GM10266 (cell line): ENCODE results near the gene USP36.

Source experiments
- DNase-seq: peaks from one replicate; pipeline ENCODE4 v3.0.0; 2012; ENCODE audit errors: extremely low spot score
- TF ChIP-seq, protein P1 (sequence below): IDR thresholded peaks from 2 replicates; pipeline ENCODE4 v1.5.1; 2012; ENCODE audit warnings: mild to moderate bottlenecking, low read depth; ENCODE audit not compliant: control insufficient read depth, insufficient read depth; ENCODE audit errors: missing control alignments

USP36 gene

DNA sequence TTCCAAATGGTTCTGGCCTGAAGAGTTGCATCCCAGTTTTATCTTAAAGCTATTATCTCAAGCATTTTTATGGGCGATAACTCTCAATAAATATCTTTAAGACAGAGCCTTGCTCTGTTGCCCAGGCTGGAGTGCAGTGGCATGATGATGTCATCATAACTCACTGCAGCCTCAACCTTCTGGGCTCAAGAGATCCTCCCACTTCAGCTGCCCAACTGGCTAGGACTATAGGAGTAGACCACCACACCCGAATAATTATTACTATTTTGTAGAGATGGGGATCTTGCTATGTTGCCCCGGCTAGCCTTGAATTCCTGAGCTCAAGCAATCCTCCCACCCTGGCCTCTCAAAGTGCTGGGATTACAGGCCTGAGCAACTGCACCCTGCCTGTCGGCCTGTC lies 32.5 kb downstream of the USP36 start:
- no peak for DNase-seq
- TF ChIP-seq, protein P1, sequence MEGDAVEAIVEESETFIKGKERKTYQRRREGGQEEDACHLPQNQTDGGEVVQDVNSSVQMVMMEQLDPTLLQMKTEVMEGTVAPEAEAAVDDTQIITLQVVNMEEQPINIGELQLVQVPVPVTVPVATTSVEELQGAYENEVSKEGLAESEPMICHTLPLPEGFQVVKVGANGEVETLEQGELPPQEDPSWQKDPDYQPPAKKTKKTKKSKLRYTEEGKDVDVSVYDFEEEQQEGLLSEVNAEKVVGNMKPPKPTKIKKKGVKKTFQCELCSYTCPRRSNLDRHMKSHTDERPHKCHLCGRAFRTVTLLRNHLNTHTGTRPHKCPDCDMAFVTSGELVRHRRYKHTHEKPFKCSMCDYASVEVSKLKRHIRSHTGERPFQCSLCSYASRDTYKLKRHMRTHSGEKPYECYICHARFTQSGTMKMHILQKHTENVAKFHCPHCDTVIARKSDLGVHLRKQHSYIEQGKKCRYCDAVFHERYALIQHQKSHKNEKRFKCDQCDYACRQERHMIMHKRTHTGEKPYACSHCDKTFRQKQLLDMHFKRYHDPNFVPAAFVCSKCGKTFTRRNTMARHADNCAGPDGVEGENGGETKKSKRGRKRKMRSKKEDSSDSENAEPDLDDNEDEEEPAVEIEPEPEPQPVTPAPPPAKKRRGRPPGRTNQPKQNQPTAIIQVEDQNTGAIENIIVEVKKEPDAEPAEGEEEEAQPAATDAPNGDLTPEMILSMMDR, result no peak

DNA sequence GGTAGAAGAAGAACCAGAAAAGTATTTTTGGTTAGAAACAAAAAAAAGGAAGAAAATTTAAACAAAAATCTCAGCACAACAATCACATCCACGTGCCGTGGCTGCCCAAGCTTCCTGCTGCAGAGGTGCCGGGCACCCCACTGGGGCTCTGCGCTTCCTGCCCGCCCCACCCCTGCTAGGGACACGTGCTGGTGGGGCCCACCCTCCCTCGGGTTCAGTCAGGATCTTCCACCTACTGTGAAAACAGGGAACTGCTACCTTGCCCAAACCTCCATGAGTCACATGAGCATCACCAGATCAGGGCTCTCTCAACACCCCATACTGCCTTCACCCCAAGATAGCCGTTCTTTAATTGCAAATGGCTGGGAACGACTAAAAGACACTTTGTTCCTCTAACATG lies 34.2 kb downstream of the USP36 start:
- TF ChIP-seq, protein P1, result no peak

DNA sequence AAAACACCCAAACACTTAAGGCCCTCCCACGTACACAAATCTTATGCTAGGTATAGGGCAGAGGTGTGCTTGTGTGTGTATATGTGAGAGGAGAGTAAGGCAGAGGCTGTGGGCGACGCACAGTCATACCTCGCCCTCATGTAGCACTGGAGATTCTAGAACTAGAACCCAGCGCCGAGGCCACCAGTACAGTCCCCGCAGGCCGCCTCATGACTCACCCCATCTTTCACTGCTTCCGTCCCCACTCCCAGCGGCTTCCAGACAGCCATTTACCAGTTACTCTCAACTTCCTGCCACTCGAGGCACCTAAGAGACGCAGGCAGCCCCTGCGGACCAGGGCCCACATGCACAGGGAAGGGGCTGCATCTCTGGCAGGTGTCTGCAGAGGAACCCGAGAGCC lies 35.3 kb downstream of the USP36 start:
- TF ChIP-seq, protein P1, result no peak
- no peak for DNase-seq

More for the DNA sequence above, 34.2 kb downstream of the USP36 start:
- DNase-seq, result no peak

DNA sequence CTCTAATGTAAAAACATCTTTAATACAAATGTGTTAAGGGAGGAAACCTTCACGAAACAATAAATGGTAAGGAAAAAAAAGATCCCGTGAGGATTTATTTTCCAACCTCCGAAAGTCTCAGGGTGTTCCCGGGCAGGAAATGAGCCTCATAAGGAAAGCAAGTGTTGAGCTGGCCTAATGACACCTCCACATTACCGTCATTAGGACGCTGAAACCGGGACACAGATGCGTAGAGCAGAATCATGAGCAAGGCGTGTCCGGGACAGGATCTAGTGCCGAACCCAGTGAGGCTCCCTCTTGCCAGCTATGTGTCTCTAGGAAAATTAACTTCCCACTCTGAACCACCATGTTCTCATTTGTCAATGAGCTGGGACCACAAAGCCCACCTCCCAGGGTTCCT lies 35.8 kb downstream of the USP36 start:
- no peak for DNase-seq

DNA sequence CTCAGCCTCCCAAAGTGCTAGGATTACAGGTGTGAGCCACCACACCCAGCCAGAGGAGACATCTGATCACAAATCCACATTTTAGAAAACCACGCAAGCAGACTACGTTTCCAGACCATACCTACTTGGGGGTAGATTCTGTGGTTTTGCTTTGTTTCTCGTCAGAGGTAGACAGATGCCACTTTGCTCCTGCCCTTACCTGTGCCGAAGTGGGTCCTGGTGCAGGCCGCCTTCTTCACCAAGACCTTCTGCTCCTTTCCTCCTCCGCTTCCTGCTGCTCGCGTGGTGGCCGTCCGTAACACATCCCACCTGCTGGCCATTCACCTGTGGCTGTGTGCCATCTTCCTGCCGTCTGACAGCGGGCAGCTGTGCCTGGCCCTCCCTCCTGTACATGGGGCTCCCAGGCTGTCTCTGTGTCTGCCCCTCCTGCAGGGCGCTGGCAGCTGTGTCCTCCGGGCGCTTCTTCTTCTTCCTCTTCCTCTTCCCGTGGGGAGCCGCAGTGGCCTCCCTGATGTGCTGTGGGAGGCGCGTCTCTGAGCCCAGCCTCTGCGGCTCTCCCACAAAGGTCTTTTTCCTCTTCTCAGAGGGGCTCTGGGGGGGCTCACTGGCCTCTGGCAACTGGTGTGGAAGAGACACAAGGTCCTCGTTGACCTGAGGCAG lies 37.3 kb downstream of the USP36 start:
- no peak for DNase-seq

More for the DNA sequence above, 35.8 kb downstream of the USP36 start:
- TF ChIP-seq, protein P1, result no peak

DNA sequence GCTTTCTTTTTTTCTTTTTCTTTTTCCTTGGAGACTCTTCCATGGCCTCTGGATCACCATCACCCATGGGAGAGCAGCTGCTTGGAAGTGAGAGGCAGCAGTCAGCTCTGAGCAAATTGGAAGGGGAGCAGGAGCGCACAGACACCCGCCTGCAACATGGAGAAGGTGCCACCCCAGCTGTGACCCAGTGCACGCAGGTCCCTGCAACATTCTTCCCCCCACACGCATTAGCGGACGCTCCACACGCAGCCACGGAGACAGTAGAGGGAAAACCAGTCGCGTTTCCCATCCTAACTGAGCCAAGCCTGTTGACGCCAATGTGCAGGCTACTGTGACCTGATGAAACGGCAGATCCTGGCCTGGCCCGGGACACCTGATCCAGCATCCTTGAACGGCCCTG lies 38.2 kb downstream of the USP36 start:
- TF ChIP-seq, protein P1, result no peak
- no peak for DNase-seq

More for the DNA sequence above, 37.3 kb downstream of the USP36 start:
- TF ChIP-seq, protein P1, result no peak

DNA sequence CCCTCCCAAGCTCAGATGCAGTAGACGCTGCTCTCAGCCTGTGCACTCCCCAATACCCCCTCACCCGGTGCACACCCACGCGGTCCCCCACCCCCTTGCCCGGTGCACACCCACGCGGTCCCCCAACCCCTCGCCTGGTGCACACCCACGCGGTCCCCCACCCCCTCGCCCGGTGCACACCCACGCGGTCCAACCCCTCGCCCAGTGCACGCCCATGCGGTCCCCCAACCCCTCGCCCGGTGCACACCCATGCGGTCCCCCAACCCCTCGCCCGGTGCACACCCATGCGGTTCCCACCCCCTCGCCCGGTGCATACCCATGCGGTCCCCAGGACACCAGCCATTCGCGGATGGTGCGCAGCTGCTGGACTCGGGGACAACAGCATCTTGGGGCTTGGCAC lies 38.6 kb downstream of the USP36 start:
- TF ChIP-seq, protein P1, result no peak
- no peak for DNase-seq
